GM18907 (cell line): ENCODE measurements around the gene CIB4.
"Not testable (repeated sequence)": the region's sequence is repeated elsewhere in the genome, so short reads cannot be mapped to it uniquely, and the experiment has no call there.

Experiments used
- ATAC-seq: cut with Tn5 transposase; IDR thresholded peaks from one replicate; pipeline ENCODE4 v1.9.1; 2021; ENCODE audit warnings: mild to moderate bottlenecking, moderate library complexity; ENCODE audit not compliant: unreplicated experiment

Gene CIB4

GRCh38 chr2:26668041-26668440 lies 26.9 kb upstream of the CIB4 start:
- ATAC-seq = no peak

GRCh38 chr2:26666671-26667070 lies 25.5 kb upstream of the CIB4 start:
- ATAC-seq = no peak

- not testable (repeated sequence) for ATAC-seq
Measured at GRCh38 chr2:26665296-26665695, 24.1 kb upstream of the CIB4 start.

- no peak for ATAC-seq
Measured at GRCh38 chr2:26660363-26660962, 19.3 kb upstream of the CIB4 start.

GRCh38 chr2:26658691-26659346 lies 17.7 kb upstream of the CIB4 start:
- no peak for ATAC-seq

- ATAC-seq = no peak
Measured at GRCh38 chr2:26657265-26657664, 16.1 kb upstream of the CIB4 start.

GRCh38 chr2:26655611-26656195 lies 14.5 kb upstream of the CIB4 start:
- ATAC-seq = no peak

- ATAC-seq = not testable (repeated sequence)
Measured at GRCh38 chr2:26655120-26655519, 14.0 kb upstream of the CIB4 start.

GRCh38 chr2:26654061-26654340 lies 12.8 kb upstream of the CIB4 start:
- no peak for ATAC-seq

GRCh38 chr2:26653207-26654060 lies 12.3 kb upstream of the CIB4 start:
- ATAC-seq = no peak

- no peak for ATAC-seq
Measured at GRCh38 chr2:26652361-26653041, 11.3 kb upstream of the CIB4 start.

GRCh38 chr2:26651799-26652198 lies 10.6 kb upstream of the CIB4 start:
- ATAC-seq = no peak

- no peak for ATAC-seq
Measured at GRCh38 chr2:26651470-26651771, 10.3 kb upstream of the CIB4 start.

- no peak for ATAC-seq
Measured at GRCh38 chr2:26650713-26651469, 9.7 kb upstream of the CIB4 start.

GRCh38 chr2:26649992-26650712 lies 9.0 kb upstream of the CIB4 start:
- no peak for ATAC-seq

- no peak for ATAC-seq
Measured at GRCh38 chr2:26649322-26649721, 8.2 kb upstream of the CIB4 start.

- no peak for ATAC-seq
Measured at GRCh38 chr2:26648516-26648915, 7.3 kb upstream of the CIB4 start.

GRCh38 chr2:26647981-26648380 lies 6.8 kb upstream of the CIB4 start:
- no peak for ATAC-seq

- no peak for ATAC-seq
Measured at GRCh38 chr2:26646986-26647672, 6.0 kb upstream of the CIB4 start.
